GM23338 (cell line): ENCODE data around the gene KSR2.

Experiments used
- CREB1 ChIP-seq: fragments of 250-450 bp; sonication (Bioruptor Pico); IDR thresholded peaks from 2 replicates; pipeline ENCODE4 v1.5.0; 2020; ENCODE audit warnings: low read depth, mild to moderate bottlenecking, moderate library complexity
- CTCF ChIP-seq, 2 experiments: fragments of 200-600 bp in 1 of 2; sonication (generic) in 1 of 2; conservative IDR thresholded peaks; 2 replicates each; pipeline versions ENCODE4 v1.5.1 to v1.6.1; 2016 to 2017; ENCODE audit warnings: antibody characterized with exemption in 2 of 2, low read depth in 2 of 2, mild to moderate bottlenecking in 2 of 2, moderate library complexity in 1 of 2
- ETS1 ChIP-seq: IDR thresholded peaks from 2 replicates; pipeline ENCODE4 v1.6.1; 2016; ENCODE audit warnings: antibody characterized with exemption
- EZH2 ChIP-seq: fragments of 200-600 bp; sonication (generic); IDR thresholded peaks from one replicate; pipeline ENCODE4 v1.8.0; 2017; ENCODE audit warnings: antibody characterized with exemption, mild to moderate bottlenecking, low read depth; ENCODE audit not compliant: unreplicated experiment
- EZH2phosphoT487 ChIP-seq: fragments of 200-600 bp; sonication (generic); IDR thresholded peaks from one replicate; pipeline ENCODE4 v1.8.1; 2018; ENCODE audit warnings: antibody characterized with exemption; ENCODE audit not compliant: unreplicated experiment
- JUNB ChIP-seq: IDR thresholded peaks from one replicate; pipeline ENCODE4 v1.6.1; 2016; ENCODE audit warnings: antibody characterized with exemption; ENCODE audit not compliant: unreplicated experiment
- POLR2AphosphoS5 ChIP-seq: IDR thresholded peaks from 2 replicates; pipeline ENCODE4 v1.6.1; 2016; ENCODE audit warnings: antibody characterized with exemption, low read depth
- REST ChIP-seq: IDR thresholded peaks from one replicate; pipeline ENCODE4 v1.6.1; 2018; ENCODE audit warnings: antibody characterized with exemption; ENCODE audit not compliant: unreplicated experiment
- ZNF331 ChIP-seq: fragments of 250-450 bp; sonication (Bioruptor Pico); IDR thresholded peaks from 2 replicates; pipeline ENCODE4 v1.5.0; 2020; ENCODE audit warnings: low read depth, mild to moderate bottlenecking, moderate library complexity

GRCh38 chr12:118017926-118018325, 49.1 kb upstream of the KSR2 start:
- TF ChIP-seq CREB1 (CRISPR knock-in tag) (no peak), POLR2AphosphoS5 (no peak), CTCF (conservative IDR thresholded peaks at IDR 0.05; ENCODE audit: low read depth in 2 of 2) (no peak), ZNF331 (CRISPR knock-in tag) (no peak), REST (no peak), EZH2 (no peak), ETS1 (no peak), JUNB (no peak), EZH2phosphoT487 (no peak)
